Neural progenitor cell (in vitro differentiated cells): ENCODE results near the gene NOPCHAP1. TPM values are rescaled to one million over a fixed set of nuclear protein-coding genes. Genes with fewer than 3 reads are reported as not detected.
A peak's percentile ranks its signal among the peaks of the same experiment; 100 is the strongest.

Source experiments
- DNase-seq: peaks from one replicate; pipeline ENCODE4 v3.0.0-alpha.2; 2016; ENCODE audit warnings: low spot score
- H2AFZ ChIP-seq: fragments of 200-600 bp; sonication (generic); replicated peaks from 2 replicates; pipeline ENCODE4 v1.6.1; 2016; ENCODE audit warnings: antibody characterized with exemption
- H3F3A ChIP-seq: fragments of 200-600 bp; sonication (generic); 2 replicates; pipeline ENCODE4 v1.6.1; 2016; ENCODE audit warnings: antibody characterized with exemption, low read depth
- H3K27ac ChIP-seq: fragments of 200-600 bp; sonication (generic); 2 replicates; pipeline ENCODE4 v1.5.1; 2016; ENCODE audit warnings: mild to moderate bottlenecking
- H3K27me3 ChIP-seq: fragments of 200-600 bp; sonication (generic); 2 replicates; pipeline ENCODE4 v1.6.1; 2016; ENCODE audit warnings: mild to moderate bottlenecking, moderate library complexity
- H3K36me3 ChIP-seq: fragments of 200-600 bp; sonication (generic); 2 replicates; pipeline ENCODE4 v1.5.1; 2016
- H3K4me1 ChIP-seq: fragments of 200-600 bp; sonication (generic); 2 replicates; pipeline ENCODE4 v1.6.1; 2016; ENCODE audit warnings: mixed run types
- H3K4me2 ChIP-seq: fragments of 200-600 bp; sonication (generic); 2 replicates; pipeline ENCODE4 v1.6.1; 2016
- H3K4me3 ChIP-seq: fragments of 200-600 bp; sonication (generic); 2 replicates; pipeline ENCODE4 v1.5.1; 2016
- H3K79me2 ChIP-seq: fragments of 200-600 bp; sonication (generic); 2 replicates; pipeline ENCODE4 v1.6.1; 2016; ENCODE audit warnings: low read depth
- H3K9ac ChIP-seq: fragments of 200-600 bp; sonication (generic); 2 replicates; pipeline ENCODE4 v1.6.1; 2016
- H3K9me3 ChIP-seq: fragments of 200-600 bp; sonication (generic); 2 replicates; pipeline ENCODE4 v1.5.1; 2016; ENCODE audit warnings: low read depth
- H4K20me1 ChIP-seq: fragments of 200-600 bp; sonication (generic); 2 replicates; pipeline ENCODE4 v1.6.1; 2016; ENCODE audit warnings: low read depth
- H3K27ac Mint-ChIP-seq: 3 replicates; pipeline ENCODE4 v1.8.0; 2021; ENCODE audit warnings: mixed read lengths
- H3K27me3 Mint-ChIP-seq: 2 replicates; pipeline ENCODE4 v1.8.0; 2022; ENCODE audit warnings: low read depth, mild to moderate bottlenecking, inconsistent platforms, moderate library complexity, mixed read lengths; ENCODE audit not compliant: insufficient read depth
- H3K36me3 Mint-ChIP-seq: 3 replicates; pipeline ENCODE4 v1.8.0; 2021; ENCODE audit warnings: mixed read lengths
- H3K4me1 Mint-ChIP-seq: 3 replicates; pipeline ENCODE4 v1.8.0; 2021; ENCODE audit warnings: mixed read lengths
- H3K4me3 Mint-ChIP-seq: 3 replicates; pipeline ENCODE4 v1.8.0; 2021; ENCODE audit warnings: mild to moderate bottlenecking, moderate library complexity, mixed read lengths
- H3K9me3 Mint-ChIP-seq: 3 replicates; pipeline ENCODE4 v1.8.0; 2020; ENCODE audit warnings: mixed read lengths
- EZH2 ChIP-seq: fragments of 200-600 bp; sonication (generic); IDR thresholded peaks from 2 replicates; pipeline ENCODE4 v1.6.1; 2017; ENCODE audit warnings: antibody characterized with exemption, mild to moderate bottlenecking, moderate library complexity
- EZH2phosphoT487 ChIP-seq: fragments of 200-600 bp; sonication (generic); IDR thresholded peaks from 2 replicates; pipeline ENCODE4 v1.6.1; 2017; ENCODE audit warnings: antibody characterized with exemption
- total RNA-seq: library from RNA; depleted of rRNA; stranded (reverse); fragments of >200 nt; gene quantifications from 2 replicates; pipeline ENCODE4 v1.2.3, GENCODE V29; 2015; ENCODE audit warnings: low replicate concordance
- TF ChIP-seq, protein P1 (sequence below): fragments of 200-600 bp; sonication (generic); IDR thresholded peaks from 2 replicates; pipeline ENCODE4 v1.5.1; 2017; ENCODE audit warnings: antibody characterized with exemption, mild to moderate bottlenecking

The NOPCHAP1 gene
- total RNA-seq, 1 donor from 2014 or later: 8.6 TPM

GRCh38 chr12:104966677-104967076, 19.4 kb upstream of the NOPCHAP1 start:
- no peaks in the 10 kb centered on the region for H3F3A ChIP-seq
- no peak overlapping the region for H3K9ac ChIP-seq
- no peaks in the 10 kb centered on the region for H3K27me3 ChIP-seq
- DNase-seq: no peak
- no peaks in the 10 kb centered on the region for H3K79me2 ChIP-seq
- no peak for TF ChIP-seq EZH2phosphoT487
- peaks cover 2% of the 10 kb centered on the region for H3K36me3 Mint-ChIP-seq
- H3K4me1 Mint-ChIP-seq: peaks cover 30% of the 10 kb centered on the region
- no peaks in the 10 kb centered on the region for H4K20me1 ChIP-seq
- H3K27me3 Mint-ChIP-seq: peaks cover 3% of the 10 kb centered on the region
- H3K27ac ChIP-seq: no peak overlapping the region
- peaks cover 8% of the 10 kb centered on the region for H3K9me3 Mint-ChIP-seq
- H3K4me3 ChIP-seq: no peak overlapping the region
- H3K9me3 ChIP-seq: no peaks in the 10 kb centered on the region
- H3K36me3 ChIP-seq: no peaks in the 10 kb centered on the region
- H3K4me1 ChIP-seq: no peaks in the 10 kb centered on the region
- no peak overlapping the region for H3K4me3 Mint-ChIP-seq
- H3K4me2 ChIP-seq: no peak overlapping the region
- H2AFZ ChIP-seq: no peak overlapping the region
- H3K27ac Mint-ChIP-seq: no peak overlapping the region

DNA sequence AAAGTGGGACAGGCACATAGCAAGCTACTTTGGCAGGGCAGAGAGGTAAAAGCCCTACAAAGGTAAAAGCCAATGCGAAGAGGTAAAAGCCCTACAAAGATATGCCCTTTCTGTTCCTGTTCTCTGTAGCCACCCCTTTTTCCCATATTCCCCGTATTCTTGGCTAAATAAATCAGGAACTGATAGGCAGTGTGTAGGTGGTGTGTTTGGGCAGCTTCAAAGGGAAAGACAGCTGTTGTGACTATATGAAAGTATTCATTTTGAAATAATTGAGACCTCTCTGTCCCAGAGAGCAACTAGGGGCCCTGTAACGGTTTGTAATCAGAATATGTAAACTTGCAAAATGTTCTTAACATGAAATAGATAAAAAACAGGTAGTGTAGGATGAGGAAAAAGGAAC, 16.8 kb upstream of the NOPCHAP1 start:
- Mint-ChIP-seq H3K27me3 (peaks cover 3% of the 10 kb centered on the region), H3K4me1 (peaks cover 8% of the 10 kb centered on the region), H3K27ac (no peak overlapping the region), H3K4me3 (no peak overlapping the region), H3K9me3 (peaks cover 8% of the 10 kb centered on the region), H3K36me3 (peaks cover 2% of the 10 kb centered on the region)
- Histone ChIP-seq H3K36me3 (no peaks in the 10 kb centered on the region), H2AFZ (peak overlapping the region; percentile 20), H3K79me2 (no peaks in the 10 kb centered on the region), H3K27me3 (no peaks in the 10 kb centered on the region), H3F3A (no peaks in the 10 kb centered on the region), H3K9ac (no peak overlapping the region), H3K27ac (no peak overlapping the region), H3K4me2 (no peak overlapping the region), H3K4me1 (no peaks in the 10 kb centered on the region), H3K4me3 (no peak overlapping the region), H4K20me1 (no peaks in the 10 kb centered on the region), H3K9me3 (no peaks in the 10 kb centered on the region)
- no peak for DNase-seq
- TF ChIP-seq EZH2: no peak
- TF ChIP-seq EZH2phosphoT487: no peak
- TF ChIP-seq, protein P1, sequence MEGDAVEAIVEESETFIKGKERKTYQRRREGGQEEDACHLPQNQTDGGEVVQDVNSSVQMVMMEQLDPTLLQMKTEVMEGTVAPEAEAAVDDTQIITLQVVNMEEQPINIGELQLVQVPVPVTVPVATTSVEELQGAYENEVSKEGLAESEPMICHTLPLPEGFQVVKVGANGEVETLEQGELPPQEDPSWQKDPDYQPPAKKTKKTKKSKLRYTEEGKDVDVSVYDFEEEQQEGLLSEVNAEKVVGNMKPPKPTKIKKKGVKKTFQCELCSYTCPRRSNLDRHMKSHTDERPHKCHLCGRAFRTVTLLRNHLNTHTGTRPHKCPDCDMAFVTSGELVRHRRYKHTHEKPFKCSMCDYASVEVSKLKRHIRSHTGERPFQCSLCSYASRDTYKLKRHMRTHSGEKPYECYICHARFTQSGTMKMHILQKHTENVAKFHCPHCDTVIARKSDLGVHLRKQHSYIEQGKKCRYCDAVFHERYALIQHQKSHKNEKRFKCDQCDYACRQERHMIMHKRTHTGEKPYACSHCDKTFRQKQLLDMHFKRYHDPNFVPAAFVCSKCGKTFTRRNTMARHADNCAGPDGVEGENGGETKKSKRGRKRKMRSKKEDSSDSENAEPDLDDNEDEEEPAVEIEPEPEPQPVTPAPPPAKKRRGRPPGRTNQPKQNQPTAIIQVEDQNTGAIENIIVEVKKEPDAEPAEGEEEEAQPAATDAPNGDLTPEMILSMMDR: no peak

DNA sequence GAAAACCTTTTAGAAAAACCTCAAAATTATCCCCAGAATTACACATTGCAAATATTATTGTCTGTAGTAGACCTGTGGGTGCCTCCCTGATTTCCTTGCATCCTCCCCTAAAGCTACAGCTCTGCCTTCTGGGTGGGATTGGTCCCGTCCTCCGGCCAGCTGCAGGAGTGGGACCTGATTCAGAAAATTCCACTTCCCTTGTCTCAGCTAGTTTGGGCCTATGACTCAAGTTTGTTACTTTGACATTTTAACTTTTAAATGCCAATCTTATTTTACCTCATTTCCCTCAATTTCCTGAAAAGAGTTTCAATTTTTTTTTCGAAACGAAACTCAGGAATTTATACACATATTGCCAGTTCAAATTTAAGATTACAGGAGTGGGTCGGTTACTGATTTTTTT, 14.8 kb upstream of the NOPCHAP1 start:
- Mint-ChIP-seq H3K27me3 (peaks cover under 1% of the 10 kb centered on the region), H3K27ac (no peak overlapping the region), H3K4me3 (no peak overlapping the region), H3K9me3 (peaks cover 2% of the 10 kb centered on the region), H3K4me1 (no peaks in the 10 kb centered on the region), H3K36me3 (no peaks in the 10 kb centered on the region)
- H3K36me3 ChIP-seq: no peaks in the 10 kb centered on the region
- H3K4me3 ChIP-seq: no peak overlapping the region
- no peak overlapping the region for H2AFZ ChIP-seq
- no peaks in the 10 kb centered on the region for H3K9me3 ChIP-seq
- H3K27ac ChIP-seq: no peak overlapping the region
- no peaks in the 10 kb centered on the region for H3K79me2 ChIP-seq
- no peaks in the 10 kb centered on the region for H3K4me1 ChIP-seq
- H3K27me3 ChIP-seq: no peaks in the 10 kb centered on the region
- TF ChIP-seq EZH2phosphoT487: no peak
- TF ChIP-seq, protein P1: no peak
- TF ChIP-seq EZH2: no peak
- H3K4me2 ChIP-seq: no peak overlapping the region
- H3F3A ChIP-seq: no peaks in the 10 kb centered on the region
- no peak overlapping the region for H3K9ac ChIP-seq
- H4K20me1 ChIP-seq: no peaks in the 10 kb centered on the region
- no peak for DNase-seq

GRCh38 chr12:104973250-104973649, 12.9 kb upstream of the NOPCHAP1 start:
- H4K20me1 ChIP-seq: no peaks in the 10 kb centered on the region
- Mint-ChIP-seq H3K27me3 (peaks cover 3% of the 10 kb centered on the region), H3K9me3 (peaks cover 3% of the 10 kb centered on the region), H3K4me1 (no peaks in the 10 kb centered on the region), H3K4me3 (no peak overlapping the region), H3K36me3 (no peaks in the 10 kb centered on the region), H3K27ac (no peak overlapping the region)
- no peaks in the 10 kb centered on the region for H3K79me2 ChIP-seq
- no peaks in the 10 kb centered on the region for H3K27me3 ChIP-seq
- no peak overlapping the region for H3K4me3 ChIP-seq
- no peak for DNase-seq
- H3K4me2 ChIP-seq: no peak overlapping the region
- no peak overlapping the region for H2AFZ ChIP-seq
- H3K27ac ChIP-seq: no peak overlapping the region
- no peak overlapping the region for H3K9ac ChIP-seq
- H3K4me1 ChIP-seq: no peaks in the 10 kb centered on the region
- no peaks in the 10 kb centered on the region for H3F3A ChIP-seq
- H3K9me3 ChIP-seq: no peaks in the 10 kb centered on the region
- TF ChIP-seq EZH2: no peak
- TF ChIP-seq EZH2phosphoT487: no peak
- TF ChIP-seq, protein P1: no peak
- H3K36me3 ChIP-seq: no peaks in the 10 kb centered on the region
